ENCODE results near the gene RALY.

The RALY gene

DNA sequence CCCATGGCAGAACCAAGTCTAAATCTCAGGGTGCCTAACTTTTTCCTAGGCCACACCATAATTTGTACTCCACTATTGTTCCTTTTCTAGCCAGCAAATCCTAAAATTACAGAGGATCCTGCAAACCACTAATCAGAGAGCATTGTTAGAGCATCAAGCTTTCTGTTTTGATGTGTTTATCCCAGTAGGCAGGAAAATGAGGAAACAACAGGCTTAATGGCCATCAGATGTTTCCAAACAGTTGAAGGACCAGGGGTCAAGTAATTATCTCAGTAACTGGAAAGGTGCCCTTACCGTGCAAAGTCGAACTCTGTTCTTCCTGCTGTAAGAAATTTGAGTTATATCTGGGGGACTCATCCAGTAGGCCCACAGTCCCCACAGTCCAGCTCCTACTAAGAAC lies 58.7 kb downstream of the RALY start:
- no peak for DNase-seq

DNA sequence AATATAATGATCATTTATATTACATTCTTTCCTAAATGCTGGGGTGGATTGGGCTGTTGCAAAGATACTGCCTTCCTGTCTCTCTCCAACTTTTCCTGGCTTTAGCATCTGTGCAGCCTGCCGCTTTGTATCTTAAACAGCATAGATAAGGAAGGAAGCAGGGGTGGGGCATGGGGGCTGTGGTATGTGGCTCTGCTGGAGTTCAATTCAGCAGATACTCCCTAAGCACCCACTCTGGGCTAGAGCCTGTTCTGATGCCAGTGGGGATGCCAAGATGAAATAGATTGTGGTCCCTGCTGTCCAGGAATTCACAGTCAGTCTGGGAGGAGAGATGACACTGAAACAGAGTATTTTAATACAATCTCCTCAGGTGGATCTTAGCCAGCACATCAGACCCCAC lies 61.6 kb downstream of the RALY start:
- no peak for DNase-seq

- DNase-seq, result no peak
Observed at GRCh38 chr20:34058831-34059230, 65.1 kb downstream of the RALY start.

GRCh38 chr20:34060970-34061369 lies 67.3 kb downstream of the RALY start:
- no peak for DNase-seq

- DNase-seq, result no peak
Observed at GRCh38 chr20:34061695-34062094, 68.0 kb downstream of the RALY start.

DNA sequence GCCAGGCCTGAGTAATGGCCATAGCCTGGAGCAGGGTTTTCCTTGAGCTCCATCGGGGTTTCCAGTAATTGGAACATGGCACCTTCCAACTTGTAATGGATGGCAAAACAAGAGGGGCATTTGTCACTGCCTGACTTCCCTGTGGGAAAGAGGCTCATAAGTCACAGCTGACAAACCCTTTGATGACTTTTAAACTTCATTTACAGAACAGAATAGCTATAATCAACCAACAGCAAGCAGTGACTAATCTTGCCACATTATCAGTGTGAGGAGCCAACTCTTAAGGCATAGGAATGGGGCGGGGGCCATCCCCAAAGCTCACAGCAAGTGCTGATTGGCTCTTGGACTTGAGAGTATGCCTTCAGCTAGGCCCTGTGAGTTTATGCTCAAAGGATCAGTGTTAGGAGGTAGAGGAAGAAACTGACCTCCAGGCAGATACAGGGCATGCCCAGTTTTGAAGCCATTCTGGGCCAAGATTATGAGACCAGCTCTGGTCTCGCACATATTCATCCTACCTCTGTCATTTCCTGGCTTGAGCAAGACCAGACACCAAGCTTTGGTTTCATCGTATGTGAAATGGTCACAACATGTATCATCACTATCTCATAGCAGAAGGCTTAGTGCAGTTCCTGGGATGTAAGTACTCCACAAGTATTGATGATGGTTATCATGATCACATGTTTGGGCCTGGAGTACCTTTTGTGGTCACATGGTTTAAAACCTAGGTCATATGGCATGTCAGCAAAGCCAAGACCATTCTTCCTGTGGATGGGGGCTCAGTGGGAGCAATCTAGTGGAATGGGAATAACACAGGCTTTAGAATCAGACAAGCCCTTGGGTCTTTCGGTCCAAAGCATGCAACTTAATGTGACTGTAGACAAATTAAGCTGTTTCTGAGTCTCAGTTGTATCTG lies 69.1 kb downstream of the RALY start:
- DNase-seq, result no peak

DNA sequence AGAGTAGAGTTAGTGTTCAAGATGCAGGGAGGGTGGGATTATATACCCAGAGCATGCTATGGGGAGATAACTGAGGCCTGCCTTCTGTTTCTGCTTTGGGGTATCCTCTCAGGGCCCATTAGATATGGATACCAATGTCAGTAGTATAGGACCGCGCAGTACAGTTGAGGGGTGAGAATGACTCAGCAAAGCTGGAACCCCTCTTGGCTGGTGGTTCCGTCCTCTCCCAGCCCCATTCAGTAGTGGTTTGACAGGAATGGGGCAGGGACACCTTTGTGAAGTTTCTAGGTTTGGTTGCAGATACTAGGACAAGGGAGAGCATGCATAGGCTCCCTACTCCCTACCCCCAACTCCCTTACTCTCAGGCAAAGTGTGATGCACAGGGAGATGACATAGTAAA lies 70.6 kb downstream of the RALY start:
- no peak for DNase-seq

DNA sequence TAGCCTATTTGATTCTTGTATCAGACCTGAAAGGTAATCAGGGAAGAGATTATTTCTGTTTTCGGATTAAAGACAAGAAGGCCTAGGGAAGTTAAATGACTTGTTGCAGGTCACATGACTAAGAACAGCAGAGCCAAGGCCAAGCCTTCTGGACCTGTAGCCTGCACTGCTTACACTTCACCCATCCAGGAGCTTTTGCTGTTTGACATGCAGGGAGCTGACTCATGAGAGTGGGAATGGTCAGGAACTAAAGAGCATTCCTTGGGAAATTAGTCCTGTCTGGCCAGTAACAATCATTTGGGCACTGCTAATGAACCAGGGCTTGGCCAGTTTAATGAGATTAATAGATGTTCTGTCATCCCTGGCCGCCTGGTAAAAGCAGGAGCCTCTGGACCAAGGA lies 71.5 kb downstream of the RALY start:
- no peak for DNase-seq

DNA sequence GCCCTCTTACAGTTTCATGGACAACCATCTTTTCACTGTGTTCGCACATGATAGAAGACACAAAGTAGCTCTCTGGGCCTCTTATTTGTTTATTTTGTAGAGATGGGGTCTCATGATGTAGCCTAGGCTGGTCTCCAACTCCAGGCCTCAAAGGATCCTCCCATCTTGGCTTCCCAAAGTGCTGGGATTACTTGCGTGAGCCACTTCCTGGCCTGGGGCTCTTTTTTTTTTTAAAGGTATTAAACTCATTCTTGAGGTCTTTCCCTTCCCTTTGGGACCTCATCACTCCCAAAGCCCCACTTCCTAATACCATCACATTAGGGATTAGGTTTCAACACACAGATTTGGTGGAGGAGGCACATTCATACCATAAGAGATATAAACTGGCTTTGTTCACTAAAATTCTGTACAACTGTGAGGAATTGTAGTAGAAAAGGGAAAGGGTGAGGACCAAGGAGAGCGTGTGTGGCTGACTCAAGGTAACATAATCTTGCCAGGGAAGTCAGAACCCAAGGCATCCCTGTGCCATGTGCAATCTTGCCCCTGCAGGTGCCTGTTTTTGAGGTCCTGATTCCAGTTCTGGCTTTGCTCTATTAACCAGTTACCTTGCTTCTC lies 72.9 kb downstream of the RALY start:
- no peak for DNase-seq

DNA sequence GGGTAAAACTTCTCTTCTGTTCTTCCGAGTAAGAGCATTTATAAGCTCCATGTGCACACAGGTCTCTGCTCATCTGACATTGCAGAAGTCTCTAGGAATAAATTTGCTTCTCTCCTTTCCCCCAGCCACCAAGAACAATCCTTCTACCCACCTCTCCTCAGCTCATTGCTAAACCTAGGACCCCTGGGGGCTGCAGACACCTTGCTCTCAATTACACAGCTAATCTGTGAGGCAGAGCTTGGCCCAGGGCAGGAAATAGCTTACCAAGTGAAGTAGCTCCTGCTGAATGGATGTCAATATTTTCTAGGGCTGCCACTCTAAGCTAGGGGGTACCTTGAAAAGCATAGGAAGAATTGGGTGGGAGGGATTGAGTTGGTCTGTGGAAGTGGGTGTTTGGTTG lies 74.3 kb downstream of the RALY start:
- no peak for DNase-seq

- peak; percentile 56 for DNase-seq
Observed at GRCh38 chr20:34069341-34070078, 75.8 kb downstream of the RALY start.

DNA sequence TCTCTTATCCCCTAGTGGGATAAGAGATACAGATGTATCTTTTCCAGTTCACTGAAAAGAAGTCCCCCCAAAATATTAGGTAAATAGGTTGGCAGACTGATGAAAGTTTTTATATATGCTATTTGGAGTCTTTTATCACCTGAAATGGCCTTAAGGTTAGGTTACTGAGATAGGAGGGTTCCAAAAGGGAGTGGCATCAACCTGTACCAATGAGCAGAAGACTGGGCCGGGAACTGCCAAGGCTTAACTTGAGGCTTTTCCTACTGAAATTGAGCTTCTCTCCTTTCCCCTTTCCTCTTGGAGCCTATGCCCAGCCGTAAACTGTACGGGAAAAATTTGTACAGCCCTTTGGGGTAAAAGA lies 76.3 kb downstream of the RALY start:
- DNase-seq, result no peak

DNA sequence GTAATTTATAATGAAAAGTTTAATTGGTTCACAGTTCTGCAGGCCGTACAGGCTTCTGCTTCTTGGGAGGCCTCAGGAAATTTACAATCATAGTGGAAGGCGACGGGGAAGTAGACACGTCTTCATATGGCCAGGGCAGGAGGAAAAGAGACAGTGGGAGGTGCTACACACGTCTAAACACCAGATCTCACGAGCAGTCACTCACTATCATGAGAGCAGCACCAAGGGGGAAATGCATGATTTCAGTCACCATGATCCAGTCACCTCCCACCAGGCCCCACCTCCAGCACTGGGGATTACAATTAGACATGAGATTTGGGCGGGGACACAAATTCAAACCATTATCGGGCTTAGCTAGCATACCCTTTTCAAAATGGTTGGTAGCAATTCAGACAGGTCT lies 77.1 kb downstream of the RALY start:
- DNase-seq, result no peak

DNA sequence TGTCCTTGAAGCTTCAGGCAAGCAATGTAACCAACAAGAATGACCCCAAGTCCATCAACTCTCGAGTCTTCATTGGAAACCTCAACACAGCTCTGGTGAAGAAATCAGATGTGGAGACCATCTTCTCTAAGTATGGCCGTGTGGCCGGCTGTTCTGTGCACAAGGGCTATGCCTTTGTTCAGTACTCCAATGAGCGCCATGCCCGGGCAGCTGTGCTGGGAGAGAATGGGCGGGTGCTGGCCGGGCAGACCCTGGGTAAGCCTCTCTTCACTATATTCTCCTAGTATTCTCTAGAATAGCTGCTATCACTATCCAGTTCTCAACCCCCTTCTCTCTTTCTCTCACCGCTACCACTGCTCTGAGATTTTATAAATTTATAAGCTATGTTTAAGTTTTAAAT lies 78.4 kb downstream of the RALY start:
- no peak for DNase-seq

DNA sequence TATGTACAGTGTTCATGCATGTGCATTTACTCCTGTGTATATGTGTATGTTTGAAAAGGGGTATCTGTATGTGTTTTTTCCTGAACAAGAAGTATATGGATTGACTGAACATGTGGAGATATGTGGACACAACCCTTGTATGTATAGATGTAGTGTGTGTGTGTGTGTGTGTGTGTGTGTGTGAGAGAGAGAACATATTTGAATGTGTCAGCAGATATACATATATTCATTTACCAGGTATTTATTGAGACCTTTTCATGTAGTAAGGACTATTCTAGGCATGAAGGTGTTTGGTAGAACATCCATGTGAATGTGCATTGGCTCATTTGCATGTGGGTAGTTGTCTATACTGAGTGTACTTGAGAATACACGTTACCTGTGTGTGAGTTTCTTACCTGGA lies 79.1 kb downstream of the RALY start:
- DNase-seq, result no peak

DNA sequence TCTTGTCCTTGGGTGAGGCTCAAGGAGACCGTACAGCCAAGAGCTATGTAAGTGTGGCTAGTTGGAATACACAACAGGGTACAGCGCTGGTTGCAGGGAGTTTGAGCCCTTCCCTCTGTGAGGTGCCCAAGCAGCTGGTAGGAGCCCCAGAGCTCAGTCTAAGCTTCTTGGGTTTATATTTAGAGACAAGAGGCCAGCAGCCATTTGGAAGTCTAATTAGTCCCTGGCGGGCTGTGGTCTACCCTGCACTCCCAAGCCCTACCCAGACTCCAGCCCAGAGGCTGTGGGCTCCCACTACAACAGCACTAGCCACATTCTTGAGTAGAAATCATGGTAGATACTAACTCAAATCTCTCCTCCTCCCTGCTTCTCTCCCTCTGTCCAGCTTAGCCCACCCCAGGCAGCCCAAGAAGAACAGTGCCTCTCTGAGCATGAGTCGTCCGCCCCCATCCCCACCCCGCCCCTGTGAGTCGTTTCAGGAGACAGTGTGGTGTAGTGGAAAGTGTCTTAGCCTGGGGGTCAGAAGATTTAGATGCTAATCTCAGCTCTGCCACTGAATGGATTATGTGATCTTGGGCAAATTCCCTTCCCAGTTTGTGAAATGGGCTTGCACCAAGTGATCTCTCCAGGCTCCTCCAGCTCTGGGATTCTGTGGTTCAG lies 80.5 kb downstream of the RALY start:
- no peak for DNase-seq

DNA sequence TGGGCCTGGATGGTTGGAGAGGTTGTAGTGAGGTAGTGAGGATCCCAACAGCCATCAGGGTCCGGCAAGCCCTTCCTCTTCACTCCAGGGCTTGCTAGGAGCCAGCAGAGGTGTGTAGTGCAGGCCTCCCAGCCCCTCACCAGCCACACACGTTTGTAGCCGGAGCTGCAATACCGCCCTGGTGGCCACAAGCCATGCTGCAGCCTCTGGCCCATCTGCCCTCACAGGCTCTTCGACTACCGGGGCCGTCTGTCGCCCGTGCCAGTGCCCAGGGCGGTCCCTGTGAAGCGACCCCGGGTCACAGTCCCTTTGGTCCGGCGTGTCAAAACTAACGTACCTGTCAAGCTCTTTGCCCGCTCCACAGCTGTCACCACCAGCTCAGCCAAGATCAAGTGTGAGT lies 81.9 kb downstream of the RALY start:
- DNase-seq, result no peak

DNA sequence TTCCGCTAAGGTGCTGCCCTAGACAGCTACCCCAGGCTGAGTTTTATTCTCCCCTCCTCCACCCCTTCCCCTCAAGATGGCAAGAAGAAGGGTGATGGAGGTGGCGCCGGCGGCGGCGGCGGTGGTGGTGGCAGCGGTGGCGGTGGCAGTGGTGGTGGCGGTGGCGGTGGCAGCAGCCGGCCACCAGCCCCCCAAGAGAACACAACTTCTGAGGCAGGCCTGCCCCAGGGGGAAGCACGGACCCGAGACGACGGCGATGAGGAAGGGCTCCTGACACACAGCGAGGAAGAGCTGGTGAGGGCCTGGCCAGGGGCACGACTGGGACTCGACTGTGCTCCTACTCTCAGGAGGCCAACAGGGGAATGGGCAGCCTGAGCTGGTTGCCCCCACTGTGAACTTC lies 83.2 kb downstream of the RALY start:
- DNase-seq, result no peak

GRCh38 chr20:34078540-34078939 lies 84.8 kb downstream of the RALY start:
- no peak for DNase-seq

- DNase-seq, result no peak
Observed at GRCh38 chr20:34079818-34080217, 86.1 kb downstream of the RALY start.

DNA sequence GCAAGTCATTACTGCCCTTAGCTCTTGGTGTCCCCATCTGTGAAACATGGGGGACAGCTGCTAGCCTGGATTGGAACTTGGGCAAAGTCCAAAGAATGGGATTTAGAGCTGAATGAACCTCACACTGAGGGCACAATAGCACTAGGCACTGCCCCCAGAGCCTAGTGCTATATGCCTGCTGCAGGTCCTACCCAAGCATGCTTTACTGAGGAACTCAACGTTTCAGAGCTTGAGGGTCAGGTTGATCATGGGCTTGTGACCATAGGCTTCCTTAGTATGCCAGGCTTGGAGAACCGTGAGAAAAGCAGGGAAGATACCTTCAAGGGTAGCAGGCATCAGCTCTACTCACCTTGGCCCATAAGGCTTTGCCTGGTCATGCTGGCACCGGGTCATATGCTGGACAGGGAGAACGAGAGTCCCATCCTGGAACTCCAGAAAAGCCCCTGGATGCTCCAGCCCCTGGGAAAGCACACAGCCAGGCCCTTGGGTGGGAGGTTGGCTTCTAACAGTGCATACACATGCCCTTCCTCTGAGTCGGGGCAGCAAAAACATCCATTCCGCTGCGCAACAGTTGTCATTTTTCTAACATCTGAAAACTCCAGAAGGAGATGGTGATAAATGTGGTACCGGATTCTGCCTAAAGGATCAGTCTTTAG lies 88.6 kb downstream of the RALY start:
- DNase-seq, result no peak

- no peak for DNase-seq
Observed at GRCh38 chr20:34083137-34083536, 89.4 kb downstream of the RALY start.

GRCh38 chr20:34083781-34084180 lies 90.1 kb downstream of the RALY start:
- no peak for DNase-seq

Measured in activated CD8-positive, alpha-beta memory T cell treated with anti-CD3 and anti-CD28 coated beads, Interleukin-2, amount 50 U/mL, for 4 hours (primary cell).